LHCN-M2 (cell line): ENCODE data around the gene TERF2IP. TPM values are rescaled to one million over a fixed set of nuclear protein-coding genes. Genes with fewer than 3 reads are reported as not detected.

Experiments
- DNase-seq: peaks from one replicate; pipeline ENCODE4 v3.0.0-alpha.2; 2012; ENCODE audit warnings: low read depth
- polyA plus RNA-seq: library from polyadenylated mRNA; unstranded; fragments of >200 nt; gene quantifications from one replicate; pipeline ENCODE4 v1.2.1, GENCODE V29; 2012; ENCODE audit warnings: missing spikeins
- total RNA-seq: library from RNA; depleted of rRNA; stranded (reverse); fragments of >200 nt; gene quantifications from 2 replicates; pipeline ENCODE4 v1.2.3, GENCODE V29; 2014; rRNA removed

TERF2IP gene
- total RNA-seq: 53.2 and 60.0 TPM in 2 replicates
- polyA plus RNA-seq: 43.9 TPM

DNA sequence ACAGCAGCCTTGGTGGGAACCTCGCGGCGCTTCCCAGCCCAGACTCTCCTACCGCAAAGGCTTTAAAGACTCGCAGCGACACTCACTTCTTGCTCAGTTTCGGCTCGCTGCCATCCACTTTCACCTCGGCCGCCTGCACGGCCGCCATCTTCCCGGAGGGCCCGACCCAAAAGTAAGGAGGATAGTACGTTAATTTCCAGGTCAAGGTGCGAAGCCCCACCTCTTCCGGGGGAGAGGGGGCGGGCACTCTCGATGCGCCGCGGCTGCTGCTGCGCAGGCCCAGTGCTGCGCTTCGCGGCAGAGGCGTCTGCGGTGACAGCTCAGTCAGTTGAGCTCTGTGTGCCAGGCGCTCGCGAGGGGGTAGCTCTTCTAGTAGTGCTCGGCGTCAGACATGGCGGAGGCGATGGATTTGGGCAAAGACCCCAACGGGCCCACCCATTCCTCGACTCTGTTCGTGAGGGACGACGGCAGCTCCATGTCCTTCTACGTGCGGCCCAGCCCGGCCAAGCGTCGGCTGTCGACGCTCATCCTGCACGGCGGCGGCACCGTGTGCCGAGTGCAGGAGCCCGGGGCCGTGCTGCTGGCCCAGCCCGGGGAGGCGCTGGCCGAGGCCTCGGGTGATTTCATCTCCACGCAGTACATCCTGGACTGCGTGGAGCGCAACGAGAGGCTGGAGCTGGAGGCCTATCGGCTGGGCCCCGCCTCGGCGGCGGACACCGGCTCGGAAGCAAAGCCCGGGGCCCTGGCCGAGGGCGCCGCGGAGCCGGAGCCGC is at the start of gene TERF2IP, which contains the start of gene KARS1:
TSS of gene TERF2IP (plus strand) at position 282 of the 773 bp plus-strand sequence. CDS start at position 392, 110 bp downstream.
TSS of gene KARS1 (minus strand) at position 174 of the 773 bp plus-strand sequence. CDS start at position 148, 26 bp downstream.
- DNase-seq: peak; percentile 90

DNA sequence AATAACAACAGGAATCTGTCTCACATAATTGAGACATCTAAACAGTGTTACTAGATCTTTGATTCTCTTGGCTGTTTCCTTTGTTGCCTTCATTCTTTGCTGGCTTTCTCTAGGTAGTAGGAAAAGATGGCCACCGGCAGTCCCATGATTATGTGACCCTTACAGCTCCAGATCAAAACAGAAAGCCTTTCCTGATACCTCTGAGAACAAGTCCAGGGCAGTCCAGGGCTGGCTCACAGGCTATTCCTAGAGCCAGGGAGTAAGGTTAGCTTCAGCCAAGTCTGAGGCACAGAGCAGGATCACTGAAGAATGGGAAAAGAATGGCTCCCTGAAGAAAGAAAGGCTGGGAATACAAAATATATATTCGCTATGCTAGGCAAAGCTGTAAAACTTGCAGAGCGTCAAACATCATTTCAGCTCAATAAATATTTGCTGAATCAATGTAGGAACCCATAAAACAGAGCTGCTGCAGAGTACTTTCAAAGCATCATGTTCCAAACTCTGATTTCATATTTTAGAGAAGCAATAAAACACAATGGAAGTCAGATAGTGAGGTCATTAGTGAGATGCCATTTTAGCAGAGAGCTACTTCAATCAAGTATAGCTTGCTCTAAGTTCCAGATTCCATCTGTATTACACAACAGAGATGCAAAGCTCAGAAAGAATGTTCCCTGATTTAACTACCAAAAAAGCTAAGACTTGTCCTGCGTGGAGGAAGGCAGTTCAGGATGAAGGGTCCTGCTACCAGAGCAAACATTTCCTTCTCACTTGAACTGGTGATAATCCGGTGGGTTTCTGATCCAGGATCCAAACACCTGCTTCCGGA is 47.9 kb upstream of the TERF2IP start:
- DNase-seq: no peak

GRCh38 chr16:75603241-75603640 is 44.3 kb upstream of the TERF2IP start:
- DNase-seq: no peak

DNA sequence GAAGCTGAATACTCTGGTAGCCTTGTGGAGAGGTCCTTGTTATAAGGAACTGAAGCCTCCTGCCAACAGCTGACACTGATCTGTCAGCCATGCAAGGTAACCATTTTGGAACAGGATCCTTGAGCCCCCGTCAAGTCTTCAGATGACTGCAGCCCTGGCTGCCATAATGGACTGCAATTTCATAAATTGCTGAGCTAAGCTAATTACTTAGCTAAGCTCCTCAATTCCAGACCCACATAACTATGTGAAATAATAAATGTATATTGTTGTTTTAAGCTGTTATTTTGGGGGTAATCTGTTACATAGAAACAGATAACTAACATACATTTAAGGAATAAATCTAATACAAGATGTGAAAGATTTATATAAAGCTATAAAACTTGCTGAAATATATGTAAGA is 41.1 kb upstream of the TERF2IP start:
- DNase-seq: no peak

- peak; percentile 27 for DNase-seq
Observed at GRCh38 chr16:75614066-75614897, 33.3 kb upstream of the TERF2IP start.

GRCh38 chr16:75615619-75616018 is 32.0 kb upstream of the TERF2IP start:
- DNase-seq: no peak

GRCh38 chr16:75616521-75617010 is 31.0 kb upstream of the TERF2IP start:
- DNase-seq: no peak

- DNase-seq: no peak
Observed at GRCh38 chr16:75617121-75617520, 30.5 kb upstream of the TERF2IP start.

DNA sequence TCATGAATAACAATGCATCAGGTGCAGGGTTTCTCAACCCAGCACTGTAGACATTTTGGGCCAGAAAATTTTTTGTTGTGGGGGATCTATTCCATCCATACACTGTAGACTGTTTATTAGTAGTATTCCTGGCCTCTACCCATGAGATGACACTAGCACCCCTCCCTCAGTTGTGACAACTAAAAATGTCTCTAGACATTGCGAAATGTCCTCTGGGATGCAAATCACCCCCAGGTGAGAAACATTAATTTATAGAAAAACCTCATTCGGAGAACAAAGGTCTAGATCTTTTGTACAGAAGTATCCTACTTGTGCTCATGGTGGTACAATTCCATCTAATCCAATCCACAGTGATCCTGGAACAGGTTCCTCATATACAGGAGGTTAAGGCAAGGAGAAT is 28.8 kb upstream of the TERF2IP start:
- DNase-seq: no peak

DNA sequence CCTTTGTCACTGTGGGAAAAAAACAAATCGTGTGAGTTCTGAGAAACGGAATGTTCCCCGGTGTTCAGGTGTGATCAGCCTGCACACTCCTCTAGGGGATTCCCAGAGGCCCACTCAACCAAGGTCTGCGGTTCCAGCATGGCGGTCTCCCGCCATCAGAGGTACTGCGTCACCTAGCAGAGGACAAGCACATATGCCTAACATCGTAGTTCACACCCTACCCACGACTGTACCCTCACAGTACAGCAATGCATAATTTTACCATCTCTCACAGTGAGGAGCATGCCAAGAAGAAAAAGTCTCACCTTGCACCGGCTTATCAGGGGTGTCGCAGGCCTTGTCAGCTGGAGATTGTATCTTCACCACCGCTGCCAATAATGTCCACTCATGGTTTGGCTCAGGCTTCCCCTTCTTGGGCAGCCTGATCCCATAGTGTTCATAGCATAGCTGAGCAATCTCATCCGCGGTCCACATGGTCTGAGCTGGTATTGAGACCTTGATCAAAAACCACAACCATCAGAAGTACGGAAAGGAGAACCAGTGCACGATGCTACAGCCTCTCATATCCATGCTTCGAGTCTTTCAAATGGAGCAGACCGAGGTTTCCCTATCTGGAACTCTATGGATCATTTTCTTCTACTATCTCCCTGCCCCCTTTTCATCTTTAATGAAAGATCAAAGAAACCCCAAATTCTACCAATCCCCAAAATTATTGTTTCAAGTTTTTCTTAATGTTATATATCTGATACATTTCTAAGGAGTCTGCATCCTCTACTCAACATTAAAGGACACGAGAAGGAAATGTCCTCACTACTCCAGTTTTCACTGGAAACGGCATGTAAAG is 27.0 kb upstream of the TERF2IP start:
- no peak for DNase-seq

DNA sequence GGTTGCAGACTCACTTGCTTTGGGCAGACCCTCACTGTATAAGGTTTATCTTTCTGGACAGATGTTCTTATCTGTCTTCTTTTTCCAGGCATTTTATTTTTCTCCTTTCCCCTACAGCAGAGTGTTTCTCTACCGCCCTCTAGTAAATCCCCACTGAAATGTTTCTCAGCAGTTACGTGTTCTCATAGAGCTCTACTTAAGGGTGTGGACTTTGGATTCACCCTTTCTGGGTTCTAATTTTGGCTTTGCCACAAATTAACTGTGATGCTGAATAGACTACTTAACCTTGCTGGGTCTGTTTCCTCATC is 26.4 kb upstream of the TERF2IP start:
- peak; percentile 42 for DNase-seq

- peak; percentile 97 for DNase-seq
Observed at GRCh38 chr16:75622761-75623605, 24.6 kb upstream of the TERF2IP start, which contains the start of gene ADAT1. TSS of gene ADAT1 (minus strand) at chr16:75623281. CDS start at chr16:75620799, 2,482 bp downstream.

DNA sequence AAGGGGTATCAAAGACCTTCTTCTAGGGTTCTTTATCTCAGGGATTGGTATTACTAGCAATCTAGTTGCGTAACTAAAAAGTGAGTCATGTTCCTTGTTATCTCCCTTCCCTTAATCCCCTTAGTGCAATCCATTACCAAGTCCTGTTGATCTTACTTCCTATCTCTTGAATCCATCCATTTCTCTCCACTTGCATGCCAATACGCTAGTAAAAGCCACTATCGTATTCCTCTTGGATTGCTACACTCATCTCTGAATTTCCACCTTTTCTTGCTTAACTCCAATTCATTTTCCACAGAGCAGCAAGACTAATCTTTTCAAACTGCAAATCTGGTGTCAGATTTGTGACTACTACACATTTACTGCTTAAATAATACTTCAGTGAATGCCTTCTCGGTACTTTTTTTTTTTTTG is 22.6 kb upstream of the TERF2IP start:
- DNase-seq: peak; percentile 15

GRCh38 chr16:75626806-75627205 is 20.8 kb upstream of the TERF2IP start:
- no peak for DNase-seq

DNA sequence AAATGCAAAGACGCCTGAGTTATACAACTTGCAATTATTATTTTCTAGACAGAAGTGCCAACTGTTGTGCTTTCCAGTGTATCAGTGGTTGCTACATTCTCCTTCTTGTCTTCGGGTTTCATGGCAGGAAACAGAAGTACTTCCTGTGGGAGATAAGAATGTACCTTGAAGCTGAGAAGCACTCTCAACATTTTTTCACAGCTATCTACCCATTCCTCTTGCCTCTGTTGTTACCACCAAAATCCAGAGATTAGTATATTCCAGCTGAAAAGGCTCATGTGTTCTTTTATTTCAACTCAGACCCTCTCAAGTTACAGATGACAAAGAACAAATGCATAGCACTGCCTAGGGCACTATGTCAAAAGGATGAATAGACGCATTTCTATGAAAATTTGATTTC is 19.7 kb upstream of the TERF2IP start:
- no peak for DNase-seq

DNA sequence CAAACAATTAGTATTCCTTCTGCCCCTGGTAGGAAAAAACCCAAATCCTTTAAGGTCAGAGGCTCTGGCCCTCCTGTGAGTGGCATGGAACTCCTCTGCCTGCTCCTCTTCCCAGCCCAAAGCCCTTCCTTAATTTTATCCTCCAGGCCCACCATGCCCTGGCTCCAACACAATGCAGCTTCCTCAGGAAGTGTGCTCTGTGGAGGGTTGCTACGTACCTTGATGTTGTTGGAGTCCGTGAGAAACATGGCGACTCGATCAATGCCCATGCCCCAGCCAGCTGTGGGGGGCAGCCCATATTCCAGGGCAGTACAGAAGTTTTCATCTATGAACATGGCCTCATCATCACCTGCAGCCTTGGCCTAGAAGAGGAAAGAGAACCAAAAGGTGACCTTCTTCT is 19.2 kb upstream of the TERF2IP start:
- DNase-seq: no peak

GRCh38 chr16:75629132-75629531 is 18.4 kb upstream of the TERF2IP start:
- no peak for DNase-seq

GRCh38 chr16:75630052-75630451 is 17.5 kb upstream of the TERF2IP start:
- no peak for DNase-seq

- no peak for DNase-seq
Observed at GRCh38 chr16:75632857-75633256, 14.7 kb upstream of the TERF2IP start.

DNA sequence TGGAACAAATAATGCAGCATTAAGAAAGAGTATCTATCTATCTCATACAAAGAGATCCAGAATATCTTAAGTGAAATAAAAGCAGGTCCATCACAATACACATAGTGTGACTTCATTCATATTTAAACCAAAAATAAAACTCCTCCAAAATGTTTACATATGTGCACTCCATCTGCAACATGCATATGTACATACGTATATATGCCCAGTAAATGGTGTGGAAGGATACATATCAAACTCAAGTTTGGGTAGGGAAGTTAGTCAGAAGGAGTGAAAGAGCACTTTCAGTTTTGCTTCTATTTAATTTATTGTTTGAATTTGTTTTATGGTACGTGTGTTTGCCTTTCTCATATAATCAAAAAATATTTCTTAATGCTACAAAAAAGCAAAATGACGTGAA is 12.5 kb upstream of the TERF2IP start:
- DNase-seq: no peak
